ENCODE data around the gene AP1M2.
A peak's percentile ranks its signal among the peaks of the same experiment; 100 is the strongest.
"Not testable (repeated sequence)": the region's sequence is repeated elsewhere in the genome, so short reads cannot be mapped to it uniquely, and the experiment has no call there.

The AP1M2 gene

DNA sequence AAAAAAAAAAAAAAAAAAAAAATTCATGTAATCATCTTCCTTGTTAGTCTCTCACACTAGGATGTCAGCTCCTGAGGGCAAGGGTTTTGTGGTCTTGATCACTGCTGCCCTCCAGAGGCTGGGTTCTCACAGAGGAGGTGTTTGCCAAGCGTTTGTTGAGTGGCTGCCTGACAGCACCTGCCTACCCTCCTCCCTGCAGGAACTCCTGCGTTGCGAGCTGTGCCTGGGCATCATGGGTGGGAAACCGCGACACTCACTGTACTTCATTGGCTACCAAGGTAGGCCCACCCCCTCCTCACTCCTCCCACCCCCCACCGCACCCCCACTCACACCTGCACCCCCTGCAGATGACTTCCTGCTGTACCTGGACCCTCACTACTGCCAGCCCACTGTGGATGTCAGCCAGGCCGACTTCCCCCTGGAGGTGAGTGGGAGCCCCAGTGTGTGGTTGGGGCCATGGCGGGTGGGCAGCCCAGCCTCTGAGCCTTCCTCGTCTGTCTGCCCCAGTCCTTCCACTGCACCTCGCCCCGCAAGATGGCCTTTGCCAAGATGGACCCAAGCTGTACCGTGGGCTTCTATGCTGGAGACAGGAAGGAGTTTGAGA lies 35.3 kb downstream of the AP1M2 start:
- TF ChIP-seq, protein P1, sequence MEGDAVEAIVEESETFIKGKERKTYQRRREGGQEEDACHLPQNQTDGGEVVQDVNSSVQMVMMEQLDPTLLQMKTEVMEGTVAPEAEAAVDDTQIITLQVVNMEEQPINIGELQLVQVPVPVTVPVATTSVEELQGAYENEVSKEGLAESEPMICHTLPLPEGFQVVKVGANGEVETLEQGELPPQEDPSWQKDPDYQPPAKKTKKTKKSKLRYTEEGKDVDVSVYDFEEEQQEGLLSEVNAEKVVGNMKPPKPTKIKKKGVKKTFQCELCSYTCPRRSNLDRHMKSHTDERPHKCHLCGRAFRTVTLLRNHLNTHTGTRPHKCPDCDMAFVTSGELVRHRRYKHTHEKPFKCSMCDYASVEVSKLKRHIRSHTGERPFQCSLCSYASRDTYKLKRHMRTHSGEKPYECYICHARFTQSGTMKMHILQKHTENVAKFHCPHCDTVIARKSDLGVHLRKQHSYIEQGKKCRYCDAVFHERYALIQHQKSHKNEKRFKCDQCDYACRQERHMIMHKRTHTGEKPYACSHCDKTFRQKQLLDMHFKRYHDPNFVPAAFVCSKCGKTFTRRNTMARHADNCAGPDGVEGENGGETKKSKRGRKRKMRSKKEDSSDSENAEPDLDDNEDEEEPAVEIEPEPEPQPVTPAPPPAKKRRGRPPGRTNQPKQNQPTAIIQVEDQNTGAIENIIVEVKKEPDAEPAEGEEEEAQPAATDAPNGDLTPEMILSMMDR (IDR thresholded peaks at IDR 0.05), result peak; percentile 10
- Histone ChIP-seq H3K9me3 (ENCODE audit: control insufficient read depth, low read length) (no peaks in the 10 kb centered on the region), H3K27me3 (ENCODE audit: control insufficient read depth, insufficient read depth, low read length) (no peaks in the 10 kb centered on the region), H3K9ac (no peak overlapping the region), H3K36me3 (ENCODE audit: control insufficient read depth, insufficient read depth, low read length) (no peaks in the 10 kb centered on the region), H3K79me2 (peaks cover 2% of the 10 kb centered on the region), H3K4me1 (no peaks in the 10 kb centered on the region), H3K4me2 (ENCODE audit: low read length) (no peak overlapping the region), H3K27ac (no peak overlapping the region), H3K4me3 (ENCODE audit: low read depth, low read length) (no peak overlapping the region), H2AFZ (no peak overlapping the region)

DNA sequence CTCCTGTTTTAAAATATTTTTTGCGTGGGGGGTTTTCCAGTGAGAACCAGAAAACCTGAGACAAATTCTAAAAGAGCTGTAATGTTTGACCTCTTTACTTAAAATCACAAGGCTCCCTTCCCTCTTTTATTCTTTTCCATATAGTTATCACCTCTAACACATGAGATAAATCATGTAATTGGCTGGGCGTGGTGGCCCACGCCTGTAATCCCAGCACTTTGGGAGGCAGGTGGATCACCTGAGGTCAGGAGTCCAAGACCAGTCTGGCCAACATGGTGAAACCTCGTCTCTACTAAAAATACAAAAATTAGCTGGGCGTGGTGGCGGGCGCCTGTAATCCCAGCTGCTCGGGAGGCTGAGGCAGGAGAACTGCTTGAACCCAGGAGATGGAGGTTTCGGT lies 36.1 kb downstream of the AP1M2 start:
- not testable (repeated sequence) for H3K4me3 ChIP-seq (ENCODE audit: low read depth, low read length); H2AFZ ChIP-seq; H3K4me1 ChIP-seq; H3K27me3 ChIP-seq (ENCODE audit: control insufficient read depth, insufficient read depth, low read length); H3K4me2 ChIP-seq (ENCODE audit: low read length); H3K36me3 ChIP-seq (ENCODE audit: control insufficient read depth, insufficient read depth, low read length); H3K9ac ChIP-seq; H3K79me2 ChIP-seq; H3K27ac ChIP-seq; H3K9me3 ChIP-seq (ENCODE audit: control insufficient read depth, low read length)

DNA sequence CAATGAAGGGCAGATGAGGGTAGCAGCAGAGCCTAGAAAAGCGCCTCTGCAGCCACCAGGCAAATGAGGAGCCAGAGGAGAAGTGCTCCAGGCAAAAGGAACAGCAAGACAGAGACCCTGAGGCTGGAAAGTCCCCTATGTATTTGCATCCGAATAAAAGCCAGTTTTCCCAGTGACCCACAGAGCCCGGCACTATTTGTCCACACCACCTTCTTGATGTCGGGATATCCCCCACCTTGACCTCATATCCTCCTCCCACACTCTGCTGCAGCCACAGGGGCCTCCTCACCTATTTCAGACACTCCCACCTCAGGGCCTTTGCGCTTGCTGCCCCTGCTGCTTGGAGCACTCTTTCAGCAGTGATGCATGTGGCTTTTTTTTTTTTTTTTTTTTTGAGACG lies 36.8 kb downstream of the AP1M2 start:
- Histone ChIP-seq H3K4me3 (ENCODE audit: low read depth, low read length) (no peak overlapping the region), H2AFZ (no peak overlapping the region), H3K79me2 (peaks cover 2% of the 10 kb centered on the region), H3K9ac (no peak overlapping the region), H3K27ac (no peak overlapping the region), H3K4me2 (ENCODE audit: low read length) (no peak overlapping the region), H3K27me3 (ENCODE audit: control insufficient read depth, insufficient read depth, low read length) (no peaks in the 10 kb centered on the region), H3K36me3 (ENCODE audit: control insufficient read depth, insufficient read depth, low read length) (no peaks in the 10 kb centered on the region), H3K9me3 (ENCODE audit: control insufficient read depth, low read length) (no peaks in the 10 kb centered on the region), H3K4me1 (no peaks in the 10 kb centered on the region)
- TF ChIP-seq, protein P1 (IDR thresholded peaks at IDR 0.05), result no peak

DNA sequence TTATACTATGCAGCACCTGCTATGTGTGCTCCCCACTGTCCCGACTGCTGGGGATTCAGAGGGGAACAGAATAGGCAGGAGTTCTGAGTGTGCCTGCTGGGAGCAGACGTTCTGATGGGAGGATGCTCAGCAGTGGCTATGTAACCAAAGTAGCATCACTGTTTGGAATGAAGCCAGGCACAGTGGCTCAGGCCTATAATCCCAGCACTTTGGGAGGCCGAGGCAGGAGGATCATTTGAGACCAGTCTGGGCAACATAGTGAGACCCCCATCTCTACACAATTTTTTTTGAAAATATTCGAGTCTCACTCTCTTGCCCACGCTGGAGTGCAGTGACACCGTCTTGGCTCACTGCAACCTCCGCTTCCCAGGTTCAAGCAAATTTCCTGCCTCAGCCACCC lies 37.4 kb downstream of the AP1M2 start:
- TF ChIP-seq, protein P1 (IDR thresholded peaks at IDR 0.05), result no peak
- Histone ChIP-seq H3K27me3 (ENCODE audit: control insufficient read depth, insufficient read depth, low read length) (no peaks in the 10 kb centered on the region), H3K9ac (no peak overlapping the region), H2AFZ (no peak overlapping the region), H3K4me1 (peaks cover 4% of the 10 kb centered on the region), H3K4me2 (ENCODE audit: low read length) (no peak overlapping the region), H3K79me2 (peaks cover 5% of the 10 kb centered on the region), H3K36me3 (ENCODE audit: control insufficient read depth, insufficient read depth, low read length) (no peaks in the 10 kb centered on the region), H3K27ac (no peak overlapping the region), H3K4me3 (ENCODE audit: low read depth, low read length) (no peak overlapping the region), H3K9me3 (ENCODE audit: control insufficient read depth, low read length) (no peaks in the 10 kb centered on the region)

DNA sequence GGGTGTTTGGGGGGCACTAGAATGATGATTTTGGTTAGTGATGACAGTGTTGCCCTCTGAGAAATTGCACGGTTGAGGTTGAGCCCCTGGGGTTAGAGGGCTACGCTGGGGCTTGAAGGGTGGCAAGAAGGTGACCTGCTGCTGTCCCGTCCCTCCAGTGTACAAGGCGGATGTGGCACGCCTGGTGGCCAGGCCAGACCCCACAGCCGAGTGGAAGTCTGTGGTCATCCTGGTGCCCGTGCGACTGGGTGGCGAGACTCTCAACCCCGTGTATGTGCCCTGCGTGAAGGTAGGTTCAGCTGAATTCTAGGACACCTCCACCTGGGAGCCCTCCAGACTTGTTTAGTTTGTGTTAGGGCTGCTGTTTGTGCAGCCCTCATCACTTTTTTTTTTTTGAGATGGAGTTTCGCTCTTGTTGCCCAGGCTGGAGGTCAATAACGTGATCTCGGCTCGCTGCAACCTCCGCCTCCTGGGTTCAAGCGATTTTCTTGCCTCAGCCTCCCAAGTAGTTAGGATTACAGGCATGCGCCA lies 38.3 kb downstream of the AP1M2 start:
- Histone ChIP-seq H3K4me1 (peaks cover 7% of the 10 kb centered on the region), H3K36me3 (ENCODE audit: control insufficient read depth, insufficient read depth, low read length) (no peaks in the 10 kb centered on the region)

More for the DNA sequence above, 38.3 kb downstream of the AP1M2 start:
- Histone ChIP-seq H3K9me3 (ENCODE audit: control insufficient read depth, low read length) (no peaks in the 10 kb centered on the region), H3K27me3 (ENCODE audit: control insufficient read depth, insufficient read depth, low read length) (no peaks in the 10 kb centered on the region), H3K79me2 (peaks cover 13% of the 10 kb centered on the region), H3K4me2 (ENCODE audit: low read length) (no peak overlapping the region), H3K4me3 (ENCODE audit: low read depth, low read length) (no peak overlapping the region), H3K27ac (no peak overlapping the region), H2AFZ (no peak overlapping the region), H3K9ac (no peak overlapping the region)
- TF ChIP-seq, protein P1 (IDR thresholded peaks at IDR 0.05), result no peak
